ENCODE results near the gene HUWE1. TPM values are rescaled to one million over a fixed set of nuclear protein-coding genes. Genes with fewer than 3 reads are reported as not detected.

The HUWE1 gene
- total and polyA plus RNA-seq, 2 experiments from 2014 or later = 61.2 to 225 TPM

DNA sequence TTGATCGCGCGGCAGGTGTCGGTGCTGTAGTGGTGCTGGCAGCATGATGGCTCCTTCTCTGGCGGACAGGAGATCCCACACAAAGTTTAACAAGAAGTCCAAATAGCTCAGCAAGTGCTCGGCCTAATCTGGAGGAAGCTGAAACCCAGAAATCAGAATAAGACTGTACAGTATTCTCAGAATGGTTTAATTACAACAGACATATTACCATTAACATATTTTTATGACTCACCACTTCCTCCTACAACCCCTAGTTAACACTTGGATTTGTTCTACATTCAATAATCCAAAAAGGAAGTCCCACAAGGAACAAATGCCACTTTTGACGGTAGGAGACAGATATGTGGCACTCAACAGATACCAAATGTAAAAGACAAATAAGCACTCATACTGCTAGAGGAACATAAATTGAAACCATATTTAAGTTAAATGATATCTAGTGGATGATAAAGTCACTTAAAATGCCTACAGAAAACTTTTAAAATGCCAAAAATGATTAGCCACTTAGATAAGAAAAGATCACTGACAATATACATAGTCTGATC lies 91.2 kb downstream of the HUWE1 start (continued):
- TF ChIP-seq, protein P1, sequence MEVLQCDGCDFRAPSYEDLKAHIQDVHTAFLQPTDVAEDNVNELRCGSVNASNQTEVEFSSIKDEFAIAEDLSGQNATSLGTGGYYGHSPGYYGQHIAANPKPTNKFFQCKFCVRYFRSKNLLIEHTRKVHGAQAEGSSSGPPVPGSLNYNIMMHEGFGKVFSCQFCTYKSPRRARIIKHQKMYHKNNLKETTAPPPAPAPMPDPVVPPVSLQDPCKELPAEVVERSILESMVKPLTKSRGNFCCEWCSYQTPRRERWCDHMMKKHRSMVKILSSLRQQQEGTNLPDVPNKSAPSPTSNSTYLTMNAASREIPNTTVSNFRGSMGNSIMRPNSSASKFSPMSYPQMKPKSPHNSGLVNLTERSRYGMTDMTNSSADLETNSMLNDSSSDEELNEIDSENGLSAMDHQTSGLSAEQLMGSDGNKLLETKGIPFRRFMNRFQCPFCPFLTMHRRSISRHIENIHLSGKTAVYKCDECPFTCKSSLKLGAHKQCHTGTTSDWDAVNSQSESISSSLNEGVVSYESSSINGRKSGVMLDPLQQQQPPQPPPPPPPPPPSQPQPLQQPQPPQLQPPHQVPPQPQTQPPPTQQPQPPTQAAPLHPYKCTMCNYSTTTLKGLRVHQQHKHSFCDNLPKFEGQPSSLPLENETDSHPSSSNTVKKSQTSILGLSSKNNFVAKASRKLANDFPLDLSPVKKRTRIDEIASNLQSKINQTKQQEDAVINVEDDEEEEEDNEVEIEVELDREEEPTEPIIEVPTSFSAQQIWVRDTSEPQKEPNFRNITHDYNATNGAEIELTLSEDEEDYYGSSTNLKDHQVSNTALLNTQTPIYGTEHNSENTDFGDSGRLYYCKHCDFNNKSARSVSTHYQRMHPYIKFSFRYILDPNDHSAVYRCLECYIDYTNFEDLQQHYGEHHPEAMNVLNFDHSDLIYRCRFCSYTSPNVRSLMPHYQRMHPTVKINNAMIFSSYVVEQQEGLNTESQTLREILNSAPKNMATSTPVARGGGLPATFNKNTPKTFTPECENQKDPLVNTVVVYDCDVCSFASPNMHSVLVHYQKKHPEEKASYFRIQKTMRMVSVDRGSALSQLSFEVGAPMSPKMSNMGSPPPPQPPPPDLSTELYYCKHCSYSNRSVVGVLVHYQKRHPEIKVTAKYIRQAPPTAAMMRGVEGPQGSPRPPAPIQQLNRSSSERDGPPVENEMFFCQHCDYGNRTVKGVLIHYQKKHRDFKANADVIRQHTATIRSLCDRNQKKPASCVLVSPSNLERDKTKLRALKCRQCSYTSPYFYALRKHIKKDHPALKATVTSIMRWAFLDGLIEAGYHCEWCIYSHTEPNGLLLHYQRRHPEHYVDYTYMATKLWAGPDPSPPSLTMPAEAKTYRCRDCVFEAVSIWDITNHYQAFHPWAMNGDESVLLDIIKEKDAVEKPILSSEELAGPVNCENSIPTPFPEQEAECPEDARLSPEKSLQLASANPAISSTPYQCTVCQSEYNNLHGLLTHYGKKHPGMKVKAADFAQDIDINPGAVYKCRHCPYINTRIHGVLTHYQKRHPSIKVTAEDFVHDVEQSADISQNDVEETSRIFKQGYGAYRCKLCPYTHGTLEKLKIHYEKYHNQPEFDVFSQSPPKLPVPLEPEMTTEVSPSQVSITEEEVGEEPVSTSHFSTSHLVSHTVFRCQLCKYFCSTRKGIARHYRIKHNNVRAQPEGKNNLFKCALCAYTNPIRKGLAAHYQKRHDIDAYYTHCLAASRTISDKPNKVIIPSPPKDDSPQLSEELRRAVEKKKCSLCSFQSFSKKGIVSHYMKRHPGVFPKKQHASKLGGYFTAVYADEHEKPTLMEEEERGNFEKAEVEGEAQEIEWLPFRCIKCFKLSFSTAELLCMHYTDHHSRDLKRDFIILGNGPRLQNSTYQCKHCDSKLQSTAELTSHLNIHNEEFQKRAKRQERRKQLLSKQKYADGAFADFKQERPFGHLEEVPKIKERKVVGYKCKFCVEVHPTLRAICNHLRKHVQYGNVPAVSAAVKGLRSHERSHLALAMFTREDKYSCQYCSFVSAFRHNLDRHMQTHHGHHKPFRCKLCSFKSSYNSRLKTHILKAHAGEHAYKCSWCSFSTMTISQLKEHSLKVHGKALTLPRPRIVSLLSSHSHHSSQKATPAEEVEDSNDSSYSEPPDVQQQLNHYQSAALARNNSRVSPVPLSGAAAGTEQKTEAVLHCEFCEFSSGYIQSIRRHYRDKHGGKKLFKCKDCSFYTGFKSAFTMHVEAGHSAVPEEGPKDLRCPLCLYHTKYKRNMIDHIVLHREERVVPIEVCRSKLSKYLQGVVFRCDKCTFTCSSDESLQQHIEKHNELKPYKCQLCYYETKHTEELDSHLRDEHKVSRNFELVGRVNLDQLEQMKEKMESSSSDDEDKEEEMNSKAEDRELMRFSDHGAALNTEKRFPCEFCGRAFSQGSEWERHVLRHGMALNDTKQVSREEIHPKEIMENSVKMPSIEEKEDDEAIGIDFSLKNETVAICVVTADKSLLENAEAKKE (CRISPR knock-in tag; IDR thresholded peaks at IDR 0.05) = no peak
- TF ChIP-seq ZNF114 (CRISPR knock-in tag; IDR thresholded peaks at IDR 0.05) (no peak), EZH2 (IDR thresholded peaks at IDR 0.05; ENCODE audit: low read depth, unreplicated experiment) (no peak)

DNA sequence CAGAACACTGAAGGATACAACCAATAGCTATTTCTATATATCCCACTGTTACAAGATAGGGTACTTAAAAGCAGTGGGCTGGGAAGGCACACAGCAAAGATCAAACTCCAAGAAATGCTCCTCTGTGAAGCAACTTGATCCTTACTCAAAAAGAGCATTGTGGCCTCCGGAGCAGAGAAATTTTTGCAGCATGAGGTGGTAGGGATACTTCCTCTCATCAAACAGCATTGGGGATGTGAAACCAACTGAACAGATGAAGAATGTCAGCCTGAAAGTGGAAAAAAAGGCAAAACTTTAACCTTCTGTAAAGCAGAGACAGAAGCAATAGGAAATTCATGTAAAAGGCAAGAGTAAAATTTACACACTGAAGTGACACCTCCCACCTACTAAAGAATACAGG lies 92.2 kb downstream of the HUWE1 start:
- H3K36me3 ChIP-seq (ENCODE audit: insufficient read depth) = peaks cover 67% of the 10 kb centered on the region
- DNase-seq (ENCODE audit: low spot score) = no peak
- TF ChIP-seq EZH2phosphoT487 (IDR thresholded peaks at IDR 0.05; ENCODE audit: unreplicated experiment) (no peak), POLR2AphosphoS5 (IDR thresholded peaks at IDR 0.05; ENCODE audit: low read depth) (no peak), CREB1 (CRISPR knock-in tag; IDR thresholded peaks at IDR 0.05; ENCODE audit: low read depth) (no peak), NANOG (IDR thresholded peaks at IDR 0.05; ENCODE audit: borderline replicate concordance) (no peak), ZNF114 (CRISPR knock-in tag; IDR thresholded peaks at IDR 0.05) (no peak), ZNF331 (CRISPR knock-in tag; IDR thresholded peaks at IDR 0.05; ENCODE audit: low read depth) (no peak)
- TF ChIP-seq, protein P2, sequence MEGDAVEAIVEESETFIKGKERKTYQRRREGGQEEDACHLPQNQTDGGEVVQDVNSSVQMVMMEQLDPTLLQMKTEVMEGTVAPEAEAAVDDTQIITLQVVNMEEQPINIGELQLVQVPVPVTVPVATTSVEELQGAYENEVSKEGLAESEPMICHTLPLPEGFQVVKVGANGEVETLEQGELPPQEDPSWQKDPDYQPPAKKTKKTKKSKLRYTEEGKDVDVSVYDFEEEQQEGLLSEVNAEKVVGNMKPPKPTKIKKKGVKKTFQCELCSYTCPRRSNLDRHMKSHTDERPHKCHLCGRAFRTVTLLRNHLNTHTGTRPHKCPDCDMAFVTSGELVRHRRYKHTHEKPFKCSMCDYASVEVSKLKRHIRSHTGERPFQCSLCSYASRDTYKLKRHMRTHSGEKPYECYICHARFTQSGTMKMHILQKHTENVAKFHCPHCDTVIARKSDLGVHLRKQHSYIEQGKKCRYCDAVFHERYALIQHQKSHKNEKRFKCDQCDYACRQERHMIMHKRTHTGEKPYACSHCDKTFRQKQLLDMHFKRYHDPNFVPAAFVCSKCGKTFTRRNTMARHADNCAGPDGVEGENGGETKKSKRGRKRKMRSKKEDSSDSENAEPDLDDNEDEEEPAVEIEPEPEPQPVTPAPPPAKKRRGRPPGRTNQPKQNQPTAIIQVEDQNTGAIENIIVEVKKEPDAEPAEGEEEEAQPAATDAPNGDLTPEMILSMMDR (conservative IDR thresholded peaks at IDR 0.05; ENCODE audit: low read depth in 2 of 2) = no peak
- TF ChIP-seq, protein P3, sequence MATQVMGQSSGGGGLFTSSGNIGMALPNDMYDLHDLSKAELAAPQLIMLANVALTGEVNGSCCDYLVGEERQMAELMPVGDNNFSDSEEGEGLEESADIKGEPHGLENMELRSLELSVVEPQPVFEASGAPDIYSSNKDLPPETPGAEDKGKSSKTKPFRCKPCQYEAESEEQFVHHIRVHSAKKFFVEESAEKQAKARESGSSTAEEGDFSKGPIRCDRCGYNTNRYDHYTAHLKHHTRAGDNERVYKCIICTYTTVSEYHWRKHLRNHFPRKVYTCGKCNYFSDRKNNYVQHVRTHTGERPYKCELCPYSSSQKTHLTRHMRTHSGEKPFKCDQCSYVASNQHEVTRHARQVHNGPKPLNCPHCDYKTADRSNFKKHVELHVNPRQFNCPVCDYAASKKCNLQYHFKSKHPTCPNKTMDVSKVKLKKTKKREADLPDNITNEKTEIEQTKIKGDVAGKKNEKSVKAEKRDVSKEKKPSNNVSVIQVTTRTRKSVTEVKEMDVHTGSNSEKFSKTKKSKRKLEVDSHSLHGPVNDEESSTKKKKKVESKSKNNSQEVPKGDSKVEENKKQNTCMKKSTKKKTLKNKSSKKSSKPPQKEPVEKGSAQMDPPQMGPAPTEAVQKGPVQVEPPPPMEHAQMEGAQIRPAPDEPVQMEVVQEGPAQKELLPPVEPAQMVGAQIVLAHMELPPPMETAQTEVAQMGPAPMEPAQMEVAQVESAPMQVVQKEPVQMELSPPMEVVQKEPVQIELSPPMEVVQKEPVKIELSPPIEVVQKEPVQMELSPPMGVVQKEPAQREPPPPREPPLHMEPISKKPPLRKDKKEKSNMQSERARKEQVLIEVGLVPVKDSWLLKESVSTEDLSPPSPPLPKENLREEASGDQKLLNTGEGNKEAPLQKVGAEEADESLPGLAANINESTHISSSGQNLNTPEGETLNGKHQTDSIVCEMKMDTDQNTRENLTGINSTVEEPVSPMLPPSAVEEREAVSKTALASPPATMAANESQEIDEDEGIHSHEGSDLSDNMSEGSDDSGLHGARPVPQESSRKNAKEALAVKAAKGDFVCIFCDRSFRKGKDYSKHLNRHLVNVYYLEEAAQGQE (IDR thresholded peaks at IDR 0.05; ENCODE audit: unreplicated experiment) = no peak
- TF ChIP-seq, protein P4, sequence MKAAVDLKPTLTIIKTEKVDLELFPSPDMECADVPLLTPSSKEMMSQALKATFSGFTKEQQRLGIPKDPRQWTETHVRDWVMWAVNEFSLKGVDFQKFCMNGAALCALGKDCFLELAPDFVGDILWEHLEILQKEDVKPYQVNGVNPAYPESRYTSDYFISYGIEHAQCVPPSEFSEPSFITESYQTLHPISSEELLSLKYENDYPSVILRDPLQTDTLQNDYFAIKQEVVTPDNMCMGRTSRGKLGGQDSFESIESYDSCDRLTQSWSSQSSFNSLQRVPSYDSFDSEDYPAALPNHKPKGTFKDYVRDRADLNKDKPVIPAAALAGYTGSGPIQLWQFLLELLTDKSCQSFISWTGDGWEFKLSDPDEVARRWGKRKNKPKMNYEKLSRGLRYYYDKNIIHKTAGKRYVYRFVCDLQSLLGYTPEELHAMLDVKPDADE (IDR thresholded peaks at IDR 0.05) = no peak

More for the DNA sequence above, 92.2 kb downstream of the HUWE1 start:
- Mint-ChIP-seq H3K27me3 (ENCODE audit: insufficient read depth, low read depth, poor library complexity) (no peaks in the 10 kb centered on the region), H3K4me1 (no peaks in the 10 kb centered on the region), H3K4me3 (no peak overlapping the region), H3K9me3 (no peaks in the 10 kb centered on the region; the same call in 2 of the 3 replicates), H3K36me3 (ENCODE audit: low read depth) (peaks cover 79% of the 10 kb centered on the region), H3K27ac (no peak overlapping the region)
- Histone ChIP-seq H3K4me1 (ENCODE audit: insufficient read depth) (no peaks in the 10 kb centered on the region), H3K27me3 (ENCODE audit: insufficient read depth) (no peaks in the 10 kb centered on the region), H3K9me2 (ENCODE audit: insufficient read depth) (no peaks in the 10 kb centered on the region), H3K79me2 (replicated peaks; ENCODE audit: insufficient read depth) (no peaks in the 10 kb centered on the region), H3K4me3 (no peak overlapping the region), H2AFZ (no peak overlapping the region), H4K20me1 (replicated peaks; ENCODE audit: insufficient read depth) (no peaks in the 10 kb centered on the region), H3F3A (replicated peaks; ENCODE audit: low read depth) (no peaks in the 10 kb centered on the region), H3K27ac (ENCODE audit: low read depth) (no peak overlapping the region), H3K4me2 (no peak overlapping the region)
- ATAC-seq = no peak

Data from GM23338 (cell line).